NCI-H1436 treated with DMSO at 0.1 percent for 48 hours (cell line): ENCODE measurements around the gene SYK.
"Not testable (repeated sequence)": the region's sequence is repeated elsewhere in the genome, so short reads cannot be mapped to it uniquely, and the experiment has no call there.

Experiments used
- DNase-seq: peaks from one replicate; lab custom pipeline; 2025; lab: John Stamatoyannopoulos, UW

The SYK gene

DNA sequence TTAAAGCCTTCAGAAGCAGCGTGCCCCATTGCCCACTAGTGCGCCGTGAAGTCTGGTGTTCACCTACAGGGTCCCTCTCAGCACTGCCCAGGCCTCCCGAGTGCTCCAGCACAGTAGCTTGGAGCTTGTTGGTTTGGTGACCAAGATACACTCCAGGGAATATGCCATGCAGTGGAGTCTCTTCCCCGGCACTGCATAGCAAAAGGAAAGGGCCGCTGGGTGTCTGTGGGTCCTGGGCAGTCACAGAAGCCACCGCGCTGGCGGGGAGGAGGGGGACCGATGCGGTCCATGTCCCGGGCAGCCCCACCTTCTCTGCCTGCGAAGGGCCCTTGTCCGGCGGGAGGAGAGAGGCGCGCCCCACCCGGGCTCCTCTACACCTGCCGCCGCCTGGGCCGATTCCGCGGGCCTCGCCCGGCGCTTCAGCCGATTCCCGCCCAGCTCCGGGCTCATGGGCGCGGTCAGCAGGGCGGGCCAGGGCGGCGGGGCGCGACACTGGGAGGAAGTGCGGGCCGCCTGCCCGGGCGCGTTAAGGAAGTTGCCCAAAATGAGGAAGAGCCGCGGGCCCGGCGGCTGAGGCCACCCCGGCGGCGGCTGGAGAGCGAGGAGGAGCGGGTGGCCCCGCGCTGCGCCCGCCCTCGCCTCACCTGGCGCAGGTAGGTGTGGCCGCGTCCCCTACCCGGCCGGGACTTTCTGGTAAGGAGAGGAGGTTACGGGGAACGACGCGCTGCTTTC lies at the start of gene SYK:
Gene SYK (plus strand): TSS at position 579 of the 732 bp plus-strand sequence. CDS start 42,080 bp downstream, outside the sequence.
- DNase-seq = no peak

DNA sequence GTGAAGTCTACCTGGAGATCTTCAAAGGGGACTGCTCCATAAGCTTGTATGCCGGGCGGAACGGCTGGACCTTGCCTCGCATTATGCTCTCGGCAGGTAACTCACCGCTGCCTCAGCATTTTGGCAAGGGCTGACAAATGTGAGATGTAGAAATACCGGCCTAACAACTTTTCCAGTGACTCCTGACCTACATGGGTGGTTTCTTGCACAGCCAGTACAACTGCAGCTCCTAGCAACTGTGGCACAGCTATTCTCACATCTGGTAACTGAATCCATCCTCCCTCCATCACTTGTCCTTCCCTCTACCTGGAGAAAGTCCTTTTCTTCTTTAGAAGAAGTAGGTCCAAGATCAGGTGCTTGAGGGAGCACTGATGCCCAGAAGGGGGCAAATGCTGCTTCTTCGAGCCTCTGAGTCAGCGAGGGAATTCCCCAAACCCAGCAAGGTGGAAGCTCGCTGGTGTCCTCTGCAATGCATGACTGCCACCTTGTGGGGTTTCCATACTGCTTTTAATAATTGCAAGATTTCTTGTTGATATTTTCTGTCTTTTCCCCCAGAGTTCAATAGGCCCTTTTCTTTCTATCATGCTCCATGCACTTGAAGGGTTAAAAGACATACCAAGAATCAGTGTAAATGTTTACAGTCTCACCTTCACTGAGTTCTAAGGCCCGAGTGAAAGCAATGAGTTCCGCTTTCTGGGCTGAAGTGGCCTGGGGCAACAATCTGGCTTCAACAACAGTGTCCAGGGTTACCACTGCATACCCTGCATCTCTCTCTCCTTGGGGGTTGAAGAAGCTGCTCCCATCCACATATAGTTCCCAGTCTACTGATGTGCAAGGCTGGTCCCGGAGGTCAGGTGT lies 45.9 kb upstream of the SYK start:
- DNase-seq = not testable (repeated sequence)

DNA sequence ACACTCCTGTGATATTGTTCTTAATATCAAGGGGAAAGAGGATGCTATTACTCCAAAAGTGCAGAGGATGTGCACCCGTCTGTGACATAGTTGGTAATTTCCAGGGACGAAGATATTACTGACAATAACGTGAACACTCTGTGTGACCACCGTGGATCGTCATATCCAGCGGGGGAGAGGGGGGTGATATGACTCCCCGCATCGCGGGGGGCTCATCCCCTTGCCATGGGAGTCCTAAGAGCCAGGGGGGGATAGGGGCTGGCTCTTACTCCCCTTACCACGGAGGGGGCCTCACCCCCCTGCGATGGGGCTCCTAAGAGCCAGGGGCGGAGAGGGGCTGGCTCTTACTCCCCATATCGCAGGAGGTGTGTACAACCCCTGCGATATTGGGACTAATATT lies 41.0 kb upstream of the SYK start:
- not testable (repeated sequence) for DNase-seq

DNA sequence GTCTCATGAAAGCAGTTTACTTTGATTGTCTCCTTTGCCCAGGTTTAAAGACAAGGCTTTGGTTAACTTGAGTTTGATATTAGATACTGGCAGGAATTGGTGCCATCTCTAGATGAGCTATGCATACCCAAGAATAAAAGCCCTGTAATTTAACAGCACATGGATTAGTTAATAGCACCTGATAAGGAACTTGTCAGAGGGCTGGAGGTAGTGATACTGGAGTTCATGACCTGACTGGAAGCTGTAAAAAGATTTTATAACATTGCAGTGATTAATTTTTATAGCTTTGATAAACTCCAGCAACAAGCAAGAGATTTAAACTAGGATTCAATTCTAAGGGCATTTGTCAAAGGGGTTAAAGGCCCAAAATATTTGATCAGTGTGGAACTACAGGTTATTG lies 34.9 kb upstream of the SYK start:
- no peak for DNase-seq

DNA sequence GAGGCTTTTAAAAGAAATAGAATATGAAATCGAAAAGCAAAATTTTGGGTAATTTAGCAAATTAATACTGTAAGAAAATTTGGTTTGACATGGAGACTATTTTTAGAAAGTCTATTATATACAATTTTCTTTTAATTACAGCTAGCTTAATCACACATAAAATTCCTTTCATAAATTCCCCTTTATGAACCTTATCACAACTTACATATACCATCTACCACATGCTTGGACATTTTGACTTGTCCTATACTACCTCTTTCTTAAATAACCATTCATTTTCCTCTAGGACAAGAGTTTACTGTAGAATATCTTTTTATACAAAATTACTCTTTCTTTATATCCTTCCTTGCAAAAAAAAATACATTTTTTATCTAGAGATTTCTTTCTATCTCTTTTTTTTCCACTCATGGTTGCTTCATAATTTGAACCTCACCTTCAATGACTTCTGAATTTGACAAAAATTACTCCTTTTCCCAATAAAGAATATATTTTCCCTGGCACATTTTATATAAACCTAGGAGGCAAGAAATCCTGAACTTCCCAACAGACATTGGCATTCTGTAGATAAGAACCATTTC lies 34.0 kb upstream of the SYK start:
- no peak for DNase-seq

DNA sequence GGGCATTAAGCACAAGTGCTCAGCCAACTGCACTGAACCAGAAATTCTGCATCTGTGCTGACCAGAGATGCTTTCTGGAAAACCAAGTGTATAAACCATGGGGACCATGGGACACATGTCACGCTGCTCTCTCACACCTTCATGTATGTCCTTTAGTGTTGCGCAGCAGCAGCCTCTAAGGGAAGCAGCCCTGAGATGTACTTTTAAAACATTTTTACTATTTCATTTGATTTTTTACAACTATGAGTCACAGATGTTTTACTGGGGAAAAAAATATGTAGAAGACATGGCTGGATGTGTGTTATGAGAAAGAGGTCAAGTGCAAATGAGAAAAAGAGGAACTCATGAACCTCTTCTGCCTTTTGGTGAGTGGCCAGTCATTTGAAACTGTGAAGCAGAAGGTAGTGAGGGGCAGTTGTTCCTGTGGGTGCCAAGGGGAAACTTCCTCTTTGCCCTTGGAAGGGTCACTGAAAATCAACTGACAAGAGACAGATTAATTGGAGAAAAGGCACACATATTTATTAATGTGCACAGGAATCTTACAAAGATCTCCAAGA lies 31.4 kb upstream of the SYK start:
- DNase-seq = no peak

DNA sequence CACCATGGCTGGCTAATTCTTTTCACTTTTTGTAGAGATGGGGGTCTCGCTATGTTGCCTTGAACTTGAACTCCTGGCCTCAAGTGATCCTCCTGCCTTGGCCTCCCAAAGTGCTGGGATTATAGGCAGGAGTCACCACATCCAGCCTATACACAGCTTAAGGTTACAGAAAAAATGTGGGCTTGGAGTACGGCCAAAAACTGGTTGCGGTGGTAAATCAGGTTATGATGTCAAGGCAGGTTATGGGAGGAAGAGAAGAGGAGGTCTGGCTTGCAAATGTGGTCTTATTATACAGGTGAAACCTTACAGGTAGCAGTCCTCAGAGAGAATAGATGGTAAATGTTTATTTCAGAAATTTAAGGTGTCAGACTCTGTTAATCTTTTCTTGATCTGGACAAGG lies 30.7 kb upstream of the SYK start:
- DNase-seq = no peak

DNA sequence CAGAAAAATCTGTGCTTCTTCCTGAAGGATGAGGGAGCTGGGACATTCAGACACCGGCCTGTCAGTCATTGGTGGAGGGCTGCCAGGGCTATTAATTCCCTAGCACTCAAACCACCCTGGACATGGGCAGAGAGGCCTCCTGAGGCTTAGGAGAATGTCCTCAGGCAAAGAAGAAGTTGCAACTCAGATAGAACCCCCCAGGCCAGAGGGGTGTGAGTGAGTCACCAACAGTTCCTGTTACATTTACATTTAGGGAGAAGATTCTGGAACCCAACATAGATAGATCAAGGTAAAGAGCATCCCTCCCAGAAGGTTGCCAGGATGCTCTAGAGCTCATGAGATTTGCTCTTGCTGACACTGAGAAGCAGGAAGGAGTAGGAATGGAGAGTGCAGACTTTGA lies 29.2 kb upstream of the SYK start:
- no peak for DNase-seq

DNA sequence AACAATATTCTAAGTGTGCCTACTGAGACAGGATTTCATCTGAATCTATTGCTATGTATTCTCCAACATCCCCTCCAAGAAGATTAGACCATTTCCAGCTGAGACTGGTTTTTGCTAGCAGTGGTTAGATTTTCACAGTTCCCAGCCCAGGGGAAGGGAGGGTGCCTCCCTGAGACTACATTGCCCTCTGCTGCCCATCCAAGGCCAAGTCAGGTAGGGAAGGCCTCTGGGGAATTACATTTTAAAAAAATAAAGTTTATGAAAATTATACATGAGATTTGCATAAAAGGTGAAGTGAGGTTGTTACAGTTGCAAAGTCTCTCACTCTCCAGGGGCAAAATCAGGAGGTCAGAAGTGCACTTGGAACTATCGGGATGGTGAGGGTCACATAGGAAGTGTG lies 28.0 kb upstream of the SYK start:
- no peak for DNase-seq

DNA sequence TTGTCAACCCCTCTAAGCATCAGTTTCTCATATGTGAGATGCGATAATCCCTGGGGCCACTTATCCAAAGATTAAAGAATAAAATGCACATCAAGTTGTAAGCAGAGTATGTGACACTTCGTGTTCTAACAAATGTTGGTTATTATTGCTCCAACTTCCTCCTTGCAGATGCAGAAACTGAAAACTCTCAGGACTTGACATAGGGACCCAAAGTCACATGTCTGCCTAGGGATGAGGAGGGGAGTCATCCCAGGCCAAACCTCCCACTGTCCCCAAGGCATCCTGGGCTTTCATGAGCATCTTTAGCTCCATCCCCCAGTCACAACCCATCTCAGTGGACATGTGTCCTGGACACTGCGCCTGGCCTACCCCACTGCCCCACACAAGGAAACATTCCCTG lies 27.5 kb upstream of the SYK start:
- no peak for DNase-seq

DNA sequence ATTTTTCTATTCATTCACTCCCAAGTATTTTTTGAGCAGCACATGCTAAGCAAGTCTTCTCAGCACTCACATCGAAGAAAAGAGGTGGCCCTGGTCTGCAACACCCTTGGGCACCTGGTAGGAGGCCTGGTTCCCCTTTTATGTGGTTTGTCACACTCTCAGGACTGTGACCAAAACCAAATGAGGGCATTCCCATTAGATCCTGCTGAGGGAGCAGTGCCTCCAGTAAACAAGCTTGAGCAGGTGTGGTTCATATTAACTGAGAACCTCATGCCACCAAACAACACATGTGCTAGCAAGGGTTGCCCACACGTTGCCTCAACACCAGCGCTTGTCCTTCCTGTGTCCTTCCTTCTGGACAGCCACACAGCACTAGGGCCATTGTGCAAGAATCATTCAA lies 26.9 kb upstream of the SYK start:
- DNase-seq = no peak

DNA sequence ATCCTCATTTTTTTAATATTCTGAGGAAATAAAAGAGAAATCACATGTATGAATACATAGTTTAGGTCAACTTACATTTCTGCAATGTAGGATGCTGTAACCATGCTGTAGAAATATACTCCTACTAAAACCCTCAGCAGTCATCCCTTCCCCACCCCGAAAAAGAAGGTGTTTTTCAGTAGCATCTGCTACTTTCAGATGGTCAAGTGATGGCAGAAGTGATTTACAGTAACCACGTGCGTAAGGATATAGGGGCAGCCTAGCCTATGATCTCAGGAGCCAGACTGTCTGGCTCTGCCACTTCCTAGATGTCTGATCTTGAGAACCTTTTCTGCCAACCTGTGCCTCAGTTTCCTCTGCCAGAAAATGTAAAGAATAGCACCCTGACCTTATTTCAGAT lies 26.0 kb upstream of the SYK start:
- DNase-seq = no peak

DNA sequence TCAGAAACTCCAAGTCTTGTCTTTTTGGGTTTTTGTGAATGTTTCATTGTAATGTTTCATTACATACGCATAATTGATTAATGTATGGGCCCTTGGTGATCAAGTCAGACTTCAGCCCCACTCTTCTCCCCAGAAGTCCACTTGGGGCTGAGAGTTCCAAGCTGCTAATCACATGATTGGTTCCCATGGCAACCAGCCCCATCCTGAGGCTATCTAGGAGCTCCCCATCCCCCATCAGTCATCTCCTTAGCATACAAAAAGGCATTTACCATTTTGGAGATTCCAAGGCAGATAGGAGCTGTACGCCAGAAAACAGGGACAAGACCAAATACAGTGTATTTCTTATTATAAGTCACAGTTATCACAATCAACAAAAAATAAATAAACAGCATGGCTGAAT lies 22.9 kb upstream of the SYK start:
- no peak for DNase-seq

DNA sequence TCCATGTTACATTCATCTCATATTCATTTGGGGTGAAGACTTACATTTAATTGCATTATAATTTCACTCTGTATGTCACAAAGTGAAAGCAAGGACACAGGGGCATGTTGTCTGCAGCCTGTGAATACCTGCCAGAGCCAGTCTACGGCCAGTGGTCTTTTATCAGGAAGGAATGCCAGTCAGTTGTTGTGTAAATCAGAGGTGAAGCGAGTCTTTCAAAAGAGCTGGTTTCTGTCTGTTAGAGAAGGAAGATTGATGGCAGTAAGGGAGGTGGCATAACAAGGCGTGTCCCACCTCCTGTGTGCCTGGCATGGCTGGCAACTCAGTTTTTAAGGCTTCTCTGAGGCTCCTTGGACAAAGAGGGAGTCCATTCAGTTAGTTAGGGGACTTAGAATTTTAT lies 18.1 kb upstream of the SYK start:
- no peak for DNase-seq

DNA sequence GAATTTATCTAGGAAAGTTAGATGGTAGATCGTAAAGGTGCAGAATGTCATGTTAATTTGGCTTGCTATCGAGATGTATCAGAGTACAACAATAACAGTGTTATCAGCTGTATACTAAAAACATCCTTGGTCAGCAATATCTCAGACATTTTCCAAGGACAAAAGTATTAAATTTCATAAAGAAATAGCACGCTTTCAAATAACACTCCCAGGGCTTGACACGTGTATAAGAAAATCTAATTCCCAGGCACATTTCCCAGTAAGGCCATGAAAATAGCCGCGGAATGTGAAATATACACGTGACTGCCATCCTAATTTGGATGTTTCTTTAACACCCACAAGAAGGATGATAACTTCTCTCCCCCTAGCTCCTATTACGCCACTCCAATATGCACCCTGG lies 17.7 kb upstream of the SYK start:
- DNase-seq = no peak

DNA sequence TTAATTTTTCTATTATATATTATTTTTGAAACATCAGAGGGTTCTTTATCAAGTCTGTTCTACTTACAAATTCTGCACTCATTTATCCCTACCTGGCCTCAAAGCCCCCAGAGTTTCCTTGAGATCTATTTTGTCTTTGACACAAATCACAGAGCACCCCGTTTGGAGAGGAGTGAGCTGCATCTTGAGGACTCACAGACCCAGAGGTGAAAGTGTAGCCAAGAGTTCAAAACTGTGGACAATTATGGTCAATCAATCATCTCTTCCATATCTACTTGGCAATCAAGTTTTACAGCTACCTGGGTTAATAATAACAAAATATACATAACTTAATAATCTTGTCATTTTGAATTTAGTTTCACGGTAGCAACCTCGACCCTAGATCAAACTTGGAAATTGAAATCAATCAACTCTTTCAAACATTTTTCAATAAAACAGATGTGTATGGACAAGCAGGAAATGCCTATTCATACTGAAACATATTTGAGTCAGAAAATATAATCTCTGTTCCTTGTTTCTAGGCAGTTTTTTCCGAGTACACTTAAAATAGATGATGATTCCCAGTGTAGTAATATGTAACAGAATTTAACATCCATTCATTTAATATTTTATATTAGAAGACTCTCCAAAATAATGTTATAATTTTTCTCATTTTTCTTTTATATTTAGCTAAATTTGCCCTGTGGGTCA lies 13.7 kb upstream of the SYK start:
- DNase-seq = no peak

DNA sequence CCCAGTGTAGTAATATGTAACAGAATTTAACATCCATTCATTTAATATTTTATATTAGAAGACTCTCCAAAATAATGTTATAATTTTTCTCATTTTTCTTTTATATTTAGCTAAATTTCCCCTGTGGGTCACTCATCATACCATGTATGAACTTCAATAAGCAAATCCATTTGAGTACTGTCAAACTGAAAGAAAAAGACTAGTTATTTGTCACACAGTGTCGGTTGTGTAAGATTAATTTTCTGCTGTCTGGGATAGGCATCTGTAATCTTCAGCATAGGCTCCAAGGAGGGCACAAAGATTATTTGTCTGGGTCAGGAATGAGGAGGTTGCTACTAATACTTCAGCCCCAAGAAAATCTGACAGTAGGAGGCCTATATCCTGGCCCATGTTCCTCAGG lies 13.1 kb upstream of the SYK start:
- DNase-seq = not testable (repeated sequence)

DNA sequence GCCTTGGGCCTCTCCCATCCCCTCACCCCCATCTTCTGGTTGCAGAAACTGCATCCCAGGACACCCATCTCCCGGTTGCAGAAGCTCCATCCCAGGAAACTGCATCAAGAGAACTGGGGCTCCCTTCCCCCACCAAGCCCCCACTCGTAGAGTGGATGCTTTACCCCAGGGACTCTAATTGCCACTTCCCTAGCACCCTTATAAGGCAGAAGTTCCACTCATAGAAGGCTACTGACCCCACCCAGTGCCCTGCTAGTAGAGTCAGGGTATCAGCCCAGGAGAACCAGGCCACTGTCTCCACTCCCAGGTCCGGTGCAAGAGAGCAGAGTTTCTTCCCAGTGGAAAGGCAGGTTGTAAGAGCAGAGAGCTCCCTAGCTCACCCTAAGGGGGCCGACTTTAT lies 12.2 kb upstream of the SYK start:
- no peak for DNase-seq

DNA sequence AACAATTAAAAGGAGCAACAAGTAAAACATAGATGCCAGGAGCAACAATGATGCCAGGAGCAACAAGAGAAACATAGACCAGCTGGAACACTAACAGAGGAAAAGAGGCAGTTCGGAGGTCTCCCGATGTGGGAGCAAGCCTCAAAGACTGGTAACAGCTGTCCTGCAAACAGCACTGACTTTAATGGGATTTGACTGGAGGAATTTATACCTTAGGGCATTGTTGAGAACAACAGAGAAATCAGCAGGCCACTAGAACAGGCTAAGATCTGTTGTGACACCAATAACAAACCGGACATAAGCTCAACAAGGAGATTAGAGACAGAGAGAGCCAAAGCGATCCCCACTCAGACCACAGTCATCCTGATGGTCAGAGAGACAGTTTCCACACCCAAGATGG lies 11.8 kb upstream of the SYK start:
- DNase-seq = no peak

DNA sequence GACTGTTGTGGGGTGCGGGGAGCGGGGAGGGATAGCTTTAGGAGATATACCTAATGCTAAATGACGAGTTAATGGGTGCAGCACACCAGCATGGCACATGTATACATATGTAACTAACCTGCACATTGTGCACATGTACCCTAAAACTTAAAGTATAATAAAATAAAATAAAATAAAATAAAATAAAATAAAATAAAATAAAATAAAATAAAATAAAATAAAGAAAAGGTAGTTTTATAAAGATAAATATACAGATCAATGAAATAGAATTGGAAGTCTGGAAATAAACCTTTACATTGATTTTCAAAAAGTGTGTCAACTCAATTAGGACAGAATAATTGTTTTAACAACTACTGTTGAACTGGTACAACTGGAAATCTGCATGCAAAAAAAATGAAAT lies 8.6 kb upstream of the SYK start:
- DNase-seq = not testable (repeated sequence)

DNA sequence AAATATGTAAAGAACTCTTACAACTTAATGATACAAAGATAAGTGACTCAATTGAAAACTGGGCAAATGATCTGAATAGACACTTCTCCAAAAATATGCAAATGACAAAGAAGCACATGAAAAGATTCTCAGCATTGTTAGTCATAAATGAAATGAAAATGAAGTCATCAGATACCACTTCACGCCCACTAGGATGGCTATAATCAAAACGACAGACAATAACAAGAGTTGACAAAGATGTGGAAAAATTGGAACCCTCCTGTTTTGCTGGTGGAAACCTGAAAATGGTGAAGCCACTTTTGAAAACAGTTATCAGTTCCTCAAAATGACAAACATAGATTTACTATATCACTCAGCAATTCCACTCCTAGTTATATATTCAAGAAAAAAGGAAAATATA lies 7.9 kb upstream of the SYK start:
- DNase-seq = no peak

DNA sequence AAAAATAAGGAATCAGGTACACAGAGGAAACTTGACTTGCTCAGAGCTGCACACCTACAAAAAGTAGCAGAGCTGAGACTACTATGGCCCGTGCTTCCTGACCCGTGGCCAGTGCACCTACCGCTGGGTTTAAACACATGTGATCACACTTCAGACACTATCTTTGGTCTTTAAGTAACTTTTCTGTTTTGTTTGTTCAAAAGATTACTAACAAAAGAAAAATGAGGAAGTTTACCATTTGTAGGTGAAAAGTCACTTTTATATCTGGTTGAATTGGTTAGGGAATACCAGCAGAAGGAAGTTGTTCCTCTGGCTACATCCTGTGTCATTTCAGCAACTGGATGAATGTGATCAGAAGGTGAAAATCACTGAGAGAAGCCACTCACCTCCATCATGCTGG lies 6.5 kb upstream of the SYK start:
- no peak for DNase-seq
